A673 (cell line): ENCODE measurements around the gene MYCL.

Experiments used
- EZH2 ChIP-seq: fragments of 200-600 bp; sonication (generic); IDR thresholded peaks from 2 replicates; pipeline ENCODE4 v1.6.1; 2017; ENCODE audit warnings: borderline replicate concordance, low read depth, mild to moderate bottlenecking, mixed read lengths, antibody characterized with exemption, low read length; ENCODE audit not compliant: poor library complexity, severe bottlenecking
- TF ChIP-seq, protein P1 (sequence below): fragments of 300-800, 200-600 bp; sonication (generic); conservative IDR thresholded peaks from 2 replicates; pipeline ENCODE4 v1.5.1; 2017; ENCODE audit warnings: low read depth, mild to moderate bottlenecking, antibody characterized with exemption, low read length, moderate library complexity, mixed read lengths

DNA sequence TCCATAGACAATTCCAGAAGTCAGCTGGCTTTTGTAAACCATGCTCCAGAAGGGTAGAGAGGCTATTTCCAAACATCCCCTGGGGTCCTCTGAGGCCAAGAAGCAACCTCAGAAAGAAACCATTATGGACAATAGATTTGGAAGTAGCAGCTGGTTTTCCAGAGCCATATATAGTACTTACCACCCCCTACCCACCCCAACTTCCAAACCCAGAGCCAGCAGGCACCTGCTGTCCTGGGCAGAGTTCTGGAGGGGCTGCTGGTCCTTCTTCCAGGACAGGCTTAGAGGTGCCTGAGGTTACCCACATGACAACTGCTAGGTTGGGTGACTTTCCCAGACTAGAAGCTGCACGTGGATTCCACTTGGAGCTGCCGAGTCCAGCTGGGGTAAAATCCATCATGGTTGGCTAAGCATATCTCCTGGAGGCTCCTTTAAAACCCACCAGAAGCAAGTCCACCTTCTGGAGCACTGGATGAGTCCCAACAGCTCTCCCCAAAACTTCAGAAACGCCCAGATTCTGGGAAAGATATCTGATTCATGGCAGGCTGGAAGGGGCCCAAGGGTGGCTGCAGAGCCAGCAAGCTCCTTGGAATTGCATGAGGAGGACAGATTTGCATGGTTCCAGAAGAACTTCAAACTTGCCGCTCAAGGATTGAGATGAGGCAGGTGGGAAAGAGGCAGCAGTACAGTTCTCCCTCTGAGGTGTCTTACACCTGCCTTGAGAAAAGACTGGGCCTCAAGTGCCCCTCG is 5.8 kb downstream of the MYCL start:
- no peak for TF ChIP-seq EZH2
- TF ChIP-seq, protein P1, sequence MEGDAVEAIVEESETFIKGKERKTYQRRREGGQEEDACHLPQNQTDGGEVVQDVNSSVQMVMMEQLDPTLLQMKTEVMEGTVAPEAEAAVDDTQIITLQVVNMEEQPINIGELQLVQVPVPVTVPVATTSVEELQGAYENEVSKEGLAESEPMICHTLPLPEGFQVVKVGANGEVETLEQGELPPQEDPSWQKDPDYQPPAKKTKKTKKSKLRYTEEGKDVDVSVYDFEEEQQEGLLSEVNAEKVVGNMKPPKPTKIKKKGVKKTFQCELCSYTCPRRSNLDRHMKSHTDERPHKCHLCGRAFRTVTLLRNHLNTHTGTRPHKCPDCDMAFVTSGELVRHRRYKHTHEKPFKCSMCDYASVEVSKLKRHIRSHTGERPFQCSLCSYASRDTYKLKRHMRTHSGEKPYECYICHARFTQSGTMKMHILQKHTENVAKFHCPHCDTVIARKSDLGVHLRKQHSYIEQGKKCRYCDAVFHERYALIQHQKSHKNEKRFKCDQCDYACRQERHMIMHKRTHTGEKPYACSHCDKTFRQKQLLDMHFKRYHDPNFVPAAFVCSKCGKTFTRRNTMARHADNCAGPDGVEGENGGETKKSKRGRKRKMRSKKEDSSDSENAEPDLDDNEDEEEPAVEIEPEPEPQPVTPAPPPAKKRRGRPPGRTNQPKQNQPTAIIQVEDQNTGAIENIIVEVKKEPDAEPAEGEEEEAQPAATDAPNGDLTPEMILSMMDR: no peak
